Liver (tissue), 9 donors: ENCODE measurements around the gene MACROD1. TPM values are rescaled to one million over a fixed set of nuclear protein-coding genes. Genes with fewer than 3 reads are reported as not detected.

Experiments used
- DNase-seq: peaks from one replicate; pipeline ENCODE4 v3.0.0-alpha.2; 2017; ENCODE audit warnings: low spot score
- H3K27ac ChIP-seq, 2 donors: one replicate each; pipeline ENCODE4 v1.7.0; 2013; ENCODE audit warnings: inconsistent platforms in 2 of 2, low read length in 2 of 2, control low read depth in 1 of 2, low read depth in 1 of 2, mild to moderate bottlenecking in 1 of 2
- H3K27me3 ChIP-seq, 4 donors: one replicate each; pipeline versions ENCODE4 v1.6.1 to v1.7.0; 2013; ENCODE audit warnings: low read length in 3 of 4, inconsistent platforms in 1 of 4, mild to moderate bottlenecking in 1 of 4, moderate library complexity in 1 of 4; ENCODE audit not compliant: control insufficient read depth in 4 of 4, insufficient read depth in 4 of 4
- H3K36me3 ChIP-seq, 4 donors: one replicate each; pipeline versions ENCODE4 v1.6.1 to v1.7.0; 2013; ENCODE audit warnings: low read length in 3 of 4, mild to moderate bottlenecking in 3 of 4, low read depth in 1 of 4, moderate library complexity in 1 of 4; ENCODE audit not compliant: control insufficient read depth in 4 of 4, insufficient read depth in 3 of 4
- H3K4me1 ChIP-seq, 4 donors: one replicate each; pipeline versions ENCODE4 v1.6.1 to v1.7.0; 2013; ENCODE audit warnings: low read length in 3 of 4, mild to moderate bottlenecking in 3 of 4, moderate library complexity in 1 of 4; ENCODE audit not compliant: control insufficient read depth in 4 of 4, insufficient read depth in 4 of 4
- H3K4me3 ChIP-seq, 3 donors: one replicate each; pipeline versions ENCODE4 v1.6.1 to v1.7.0; 2013; ENCODE audit warnings: low read length in 3 of 3, control low read depth in 1 of 3, low read depth in 1 of 3, mild to moderate bottlenecking in 1 of 3
- H3K9ac ChIP-seq, 2 donors: one replicate each; pipeline ENCODE4 v1.7.0; 2013; ENCODE audit warnings: low read length in 2 of 2, mild to moderate bottlenecking in 2 of 2, moderate library complexity in 2 of 2, control low read depth in 1 of 2, low read depth in 1 of 2
- H3K9me3 ChIP-seq, 4 donors: one replicate each; pipeline versions ENCODE4 v1.6.1 to v1.7.0; 2013; ENCODE audit warnings: low read length in 3 of 4; ENCODE audit not compliant: control insufficient read depth in 4 of 4
- EGR1 ChIP-seq, 2 donors: IDR thresholded peaks; 2 replicates each; pipeline ENCODE4 v1.6.1; 2016 to 2018; ENCODE audit warnings: antibody characterized with exemption in 2 of 2, low read depth in 2 of 2
- FOXA1 ChIP-seq: IDR thresholded peaks from 2 replicates; pipeline ENCODE4 v1.6.1; 2016; ENCODE audit warnings: antibody characterized with exemption
- FOXA2 ChIP-seq: IDR thresholded peaks from 2 replicates; pipeline ENCODE4 v1.6.1; 2016; ENCODE audit warnings: antibody characterized with exemption
- GABPA ChIP-seq, 2 donors: IDR thresholded peaks in 1 of 2; conservative IDR thresholded peaks in 1 of 2; 2 replicates each; pipeline ENCODE4 v1.6.1; 2016; ENCODE audit warnings: antibody characterized with exemption in 2 of 2, mild to moderate bottlenecking in 1 of 2, moderate library complexity in 1 of 2
- HNF4A ChIP-seq, 2 donors: conservative IDR thresholded peaks; 2 replicates each; pipeline ENCODE4 v1.6.1; 2016; ENCODE audit warnings: antibody characterized with exemption in 2 of 2, mild to moderate bottlenecking in 2 of 2
- HNF4G ChIP-seq: IDR thresholded peaks from 2 replicates; pipeline ENCODE4 v1.6.1; 2016; ENCODE audit warnings: antibody characterized with exemption
- JUND ChIP-seq, 2 donors: IDR thresholded peaks; 2 replicates each; pipeline ENCODE4 v1.6.1; 2016; ENCODE audit warnings: antibody characterized with exemption in 2 of 2
- NR2F2 ChIP-seq: IDR thresholded peaks from 2 replicates; pipeline ENCODE4 v1.6.1; 2016; ENCODE audit warnings: antibody characterized with exemption
- RAD21 ChIP-seq, 2 donors: IDR thresholded peaks; 2 replicates each; pipeline ENCODE4 v1.6.1; 2016; ENCODE audit warnings: antibody characterized with exemption in 2 of 2, mild to moderate bottlenecking in 2 of 2
- RXRA ChIP-seq, 2 donors: IDR thresholded peaks; 2 replicates each; pipeline ENCODE4 v1.6.1; 2017 to 2018; ENCODE audit warnings: antibody characterized with exemption in 2 of 2, mild to moderate bottlenecking in 1 of 2
- SP1 ChIP-seq: IDR thresholded peaks from 2 replicates; pipeline ENCODE4 v1.6.1; 2018; ENCODE audit warnings: antibody characterized with exemption, mild to moderate bottlenecking
- TAF1 ChIP-seq: conservative IDR thresholded peaks from 2 replicates; pipeline ENCODE4 v1.6.1; 2016; ENCODE audit warnings: antibody characterized with exemption, mild to moderate bottlenecking
- YY1 ChIP-seq: IDR thresholded peaks from 2 replicates; pipeline ENCODE4 v1.6.1; 2016; ENCODE audit warnings: antibody characterized with exemption, mild to moderate bottlenecking
- WGBS: extraction: QIAGEN DNeasy Blood & Tissue Kit; methylation state at CpG from one replicate; pipeline ENCODE4 v1.1.7; 2013; 5-methylcytosine and 5-hydroxymethylcytosine counted together
- polyA plus RNA-seq, 2 donors: library from polyadenylated mRNA; stranded (reverse) in 1 of 2; unstranded in 1 of 2; fragments of 200-250 nt in 1 of 2; fragments of >200 nt in 1 of 2; fragmentation: Nextera tagmentation in 1 of 2; extraction: Ambion mirVana in 1 of 2; gene quantifications; one replicate each; pipeline versions ENCODE4 v1.2.1 to v1.2.3, GENCODE V29; 2013 to 2015
- total RNA-seq, 2 donors: library from RNA; depleted of rRNA; stranded (reverse); fragments of >200 nt; gene quantifications; one replicate each; pipeline ENCODE4 v1.2.3, GENCODE V29; 2014
- TF ChIP-seq, protein P1 (sequence below): IDR thresholded peaks from 2 replicates; pipeline ENCODE4 v1.6.1; 2016; ENCODE audit warnings: antibody characterized with exemption
- TF ChIP-seq, protein P2 (sequence below): IDR thresholded peaks from 2 replicates; pipeline ENCODE4 v1.6.1; 2016; ENCODE audit warnings: antibody characterized with exemption, mild to moderate bottlenecking
- TF ChIP-seq, protein P3 (sequence below): IDR thresholded peaks from 2 replicates; pipeline ENCODE4 v1.6.1; 2016; ENCODE audit warnings: antibody characterized with exemption
- TF ChIP-seq, protein P4 (sequence below): IDR thresholded peaks from 2 replicates; pipeline ENCODE4 v1.6.1; 2016; ENCODE audit warnings: antibody characterized with exemption
- TF ChIP-seq, protein P5 (sequence below): fragments of 150-350 bp; IDR thresholded peaks from 2 replicates; pipeline ENCODE4 v1.5.1; 2017; ENCODE audit warnings: improper control_type of control experiment, low read depth, low read length; ENCODE audit not compliant: missing input control
- donor health status: healthy.
- donor health status: healthy.
- donor health status: healthy.
- donor health status: healthy.
- donor health status: healthy.

MACROD1 gene
- total and polyA plus RNA-seq, 4 donors = 8.9 to 25.9 (median 13.1) TPM

DNA sequence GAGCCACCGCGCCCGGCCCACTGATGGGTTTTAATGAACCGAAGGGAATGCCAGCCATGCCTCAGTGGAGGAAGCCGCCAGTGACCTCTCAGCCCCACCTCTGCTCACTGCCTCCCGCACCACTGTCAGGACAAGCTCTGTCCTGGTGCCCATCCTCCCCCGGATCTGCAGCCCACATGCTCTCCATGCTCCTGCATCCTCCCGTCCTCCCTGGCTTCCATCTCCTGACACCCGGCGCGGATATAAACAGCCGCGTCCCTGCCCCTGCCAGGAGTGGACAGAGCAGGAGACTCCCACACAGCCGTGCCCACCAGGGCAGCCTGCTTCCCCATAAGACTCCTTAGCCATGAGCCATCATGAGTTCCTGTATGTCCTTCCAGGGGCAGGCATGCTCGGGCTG is 26.9 kb downstream of the MACROD1 start:
- H3K36me3 ChIP-seq = no peaks in the 10 kb centered on the region
- no peak overlapping the region for H3K4me3 ChIP-seq
- TF ChIP-seq RXRA (IDR thresholded peaks at IDR 0.05) (no peak), EGR1 (IDR thresholded peaks at IDR 0.05; ENCODE audit: low read depth in 2 of 2) (no peak), GABPA (IDR thresholded peaks at IDR 0.05 in 1 of 2, conservative IDR thresholded peaks at IDR 0.05 in 1 of 2) (no peak), SP1 (no peak), RAD21 (IDR thresholded peaks at IDR 0.05) (no peak), YY1 (no peak), TAF1 (no peak), HNF4A (conservative IDR thresholded peaks at IDR 0.05) (no peak), FOXA2 (no peak), HNF4G (no peak), FOXA1 (no peak), JUND (IDR thresholded peaks at IDR 0.05) (no peak), NR2F2 (no peak)
- TF ChIP-seq, protein P1, sequence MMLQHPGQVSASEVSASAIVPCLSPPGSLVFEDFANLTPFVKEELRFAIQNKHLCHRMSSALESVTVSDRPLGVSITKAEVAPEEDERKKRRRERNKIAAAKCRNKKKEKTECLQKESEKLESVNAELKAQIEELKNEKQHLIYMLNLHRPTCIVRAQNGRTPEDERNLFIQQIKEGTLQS = no peak
- TF ChIP-seq, protein P2, sequence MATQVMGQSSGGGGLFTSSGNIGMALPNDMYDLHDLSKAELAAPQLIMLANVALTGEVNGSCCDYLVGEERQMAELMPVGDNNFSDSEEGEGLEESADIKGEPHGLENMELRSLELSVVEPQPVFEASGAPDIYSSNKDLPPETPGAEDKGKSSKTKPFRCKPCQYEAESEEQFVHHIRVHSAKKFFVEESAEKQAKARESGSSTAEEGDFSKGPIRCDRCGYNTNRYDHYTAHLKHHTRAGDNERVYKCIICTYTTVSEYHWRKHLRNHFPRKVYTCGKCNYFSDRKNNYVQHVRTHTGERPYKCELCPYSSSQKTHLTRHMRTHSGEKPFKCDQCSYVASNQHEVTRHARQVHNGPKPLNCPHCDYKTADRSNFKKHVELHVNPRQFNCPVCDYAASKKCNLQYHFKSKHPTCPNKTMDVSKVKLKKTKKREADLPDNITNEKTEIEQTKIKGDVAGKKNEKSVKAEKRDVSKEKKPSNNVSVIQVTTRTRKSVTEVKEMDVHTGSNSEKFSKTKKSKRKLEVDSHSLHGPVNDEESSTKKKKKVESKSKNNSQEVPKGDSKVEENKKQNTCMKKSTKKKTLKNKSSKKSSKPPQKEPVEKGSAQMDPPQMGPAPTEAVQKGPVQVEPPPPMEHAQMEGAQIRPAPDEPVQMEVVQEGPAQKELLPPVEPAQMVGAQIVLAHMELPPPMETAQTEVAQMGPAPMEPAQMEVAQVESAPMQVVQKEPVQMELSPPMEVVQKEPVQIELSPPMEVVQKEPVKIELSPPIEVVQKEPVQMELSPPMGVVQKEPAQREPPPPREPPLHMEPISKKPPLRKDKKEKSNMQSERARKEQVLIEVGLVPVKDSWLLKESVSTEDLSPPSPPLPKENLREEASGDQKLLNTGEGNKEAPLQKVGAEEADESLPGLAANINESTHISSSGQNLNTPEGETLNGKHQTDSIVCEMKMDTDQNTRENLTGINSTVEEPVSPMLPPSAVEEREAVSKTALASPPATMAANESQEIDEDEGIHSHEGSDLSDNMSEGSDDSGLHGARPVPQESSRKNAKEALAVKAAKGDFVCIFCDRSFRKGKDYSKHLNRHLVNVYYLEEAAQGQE = no peak
- TF ChIP-seq, protein P3, sequence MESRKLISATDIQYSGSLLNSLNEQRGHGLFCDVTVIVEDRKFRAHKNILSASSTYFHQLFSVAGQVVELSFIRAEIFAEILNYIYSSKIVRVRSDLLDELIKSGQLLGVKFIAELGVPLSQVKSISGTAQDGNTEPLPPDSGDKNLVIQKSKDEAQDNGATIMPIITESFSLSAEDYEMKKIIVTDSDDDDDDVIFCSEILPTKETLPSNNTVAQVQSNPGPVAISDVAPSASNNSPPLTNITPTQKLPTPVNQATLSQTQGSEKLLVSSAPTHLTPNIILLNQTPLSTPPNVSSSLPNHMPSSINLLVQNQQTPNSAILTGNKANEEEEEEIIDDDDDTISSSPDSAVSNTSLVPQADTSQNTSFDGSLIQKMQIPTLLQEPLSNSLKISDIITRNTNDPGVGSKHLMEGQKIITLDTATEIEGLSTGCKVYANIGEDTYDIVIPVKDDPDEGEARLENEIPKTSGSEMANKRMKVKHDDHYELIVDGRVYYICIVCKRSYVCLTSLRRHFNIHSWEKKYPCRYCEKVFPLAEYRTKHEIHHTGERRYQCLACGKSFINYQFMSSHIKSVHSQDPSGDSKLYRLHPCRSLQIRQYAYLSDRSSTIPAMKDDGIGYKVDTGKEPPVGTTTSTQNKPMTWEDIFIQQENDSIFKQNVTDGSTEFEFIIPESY = no peak
- TF ChIP-seq, protein P4, sequence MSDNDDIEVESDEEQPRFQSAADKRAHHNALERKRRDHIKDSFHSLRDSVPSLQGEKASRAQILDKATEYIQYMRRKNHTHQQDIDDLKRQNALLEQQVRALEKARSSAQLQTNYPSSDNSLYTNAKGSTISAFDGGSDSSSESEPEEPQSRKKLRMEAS = no peak
- TF ChIP-seq, protein P5, sequence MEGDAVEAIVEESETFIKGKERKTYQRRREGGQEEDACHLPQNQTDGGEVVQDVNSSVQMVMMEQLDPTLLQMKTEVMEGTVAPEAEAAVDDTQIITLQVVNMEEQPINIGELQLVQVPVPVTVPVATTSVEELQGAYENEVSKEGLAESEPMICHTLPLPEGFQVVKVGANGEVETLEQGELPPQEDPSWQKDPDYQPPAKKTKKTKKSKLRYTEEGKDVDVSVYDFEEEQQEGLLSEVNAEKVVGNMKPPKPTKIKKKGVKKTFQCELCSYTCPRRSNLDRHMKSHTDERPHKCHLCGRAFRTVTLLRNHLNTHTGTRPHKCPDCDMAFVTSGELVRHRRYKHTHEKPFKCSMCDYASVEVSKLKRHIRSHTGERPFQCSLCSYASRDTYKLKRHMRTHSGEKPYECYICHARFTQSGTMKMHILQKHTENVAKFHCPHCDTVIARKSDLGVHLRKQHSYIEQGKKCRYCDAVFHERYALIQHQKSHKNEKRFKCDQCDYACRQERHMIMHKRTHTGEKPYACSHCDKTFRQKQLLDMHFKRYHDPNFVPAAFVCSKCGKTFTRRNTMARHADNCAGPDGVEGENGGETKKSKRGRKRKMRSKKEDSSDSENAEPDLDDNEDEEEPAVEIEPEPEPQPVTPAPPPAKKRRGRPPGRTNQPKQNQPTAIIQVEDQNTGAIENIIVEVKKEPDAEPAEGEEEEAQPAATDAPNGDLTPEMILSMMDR = no peak
- H3K9ac ChIP-seq = no peak overlapping the region
- H3K27ac ChIP-seq = no peak overlapping the region
- DNase-seq = no peak
- no peaks in the 10 kb centered on the region for H3K27me3 ChIP-seq
- peaks cover 0 to 4% (median 0%) of the 10 kb centered on the region in 4 donors for H3K4me1 ChIP-seq
- H3K9me3 ChIP-seq = no peaks in the 10 kb centered on the region
- 94% methylated on average over 15 of the region's 15 CpGs for WGBS
